GM19240 (cell line): ENCODE results near the gene PROKR2.

Experiments used
- DNase-seq: peaks from one replicate; pipeline ENCODE4 v3.0.0; 2011; ENCODE audit warnings: low spot score; ENCODE audit not compliant: insufficient read length

The PROKR2 gene

GRCh38 chr20:5316188-5317158 lies at the start of gene PROKR2:
Gene PROKR2 (minus strand): TSS chr20:5316954. CDS start chr20:5314369, 2,585 bp downstream.
- DNase-seq = no peak

- no peak for DNase-seq
Measured at GRCh38 chr20:5364997-5365597, 48.3 kb upstream of the PROKR2 start.

- DNase-seq = no peak
Measured at GRCh38 chr20:5364136-5364821, 47.5 kb upstream of the PROKR2 start.

GRCh38 chr20:5362771-5363170 lies 46.0 kb upstream of the PROKR2 start:
- no peak for DNase-seq

- no peak for DNase-seq
Measured at GRCh38 chr20:5361176-5361575, 44.4 kb upstream of the PROKR2 start.

- no peak for DNase-seq
Measured at GRCh38 chr20:5357946-5358345, 41.2 kb upstream of the PROKR2 start.

GRCh38 chr20:5356941-5357340 lies 40.2 kb upstream of the PROKR2 start:
- no peak for DNase-seq

- no peak for DNase-seq
Measured at GRCh38 chr20:5354901-5355300, 38.1 kb upstream of the PROKR2 start.

- no peak for DNase-seq
Measured at GRCh38 chr20:5353624-5354496, 37.1 kb upstream of the PROKR2 start.

- no peak for DNase-seq
Measured at GRCh38 chr20:5349448-5349847, 32.7 kb upstream of the PROKR2 start.

GRCh38 chr20:5342021-5342420 lies 25.3 kb upstream of the PROKR2 start:
- no peak for DNase-seq

- DNase-seq = no peak
Measured at GRCh38 chr20:5331340-5331739, 14.6 kb upstream of the PROKR2 start.

GRCh38 chr20:5328268-5328667 lies 11.5 kb upstream of the PROKR2 start:
- DNase-seq = no peak

GRCh38 chr20:5327356-5327755 lies 10.6 kb upstream of the PROKR2 start:
- no peak for DNase-seq

- DNase-seq = no peak
Measured at GRCh38 chr20:5315807-5316187, 957 bp downstream of the PROKR2 start.

GRCh38 chr20:5313916-5314315 lies 2.8 kb downstream of the PROKR2 start:
- DNase-seq = no peak

- DNase-seq = no peak
Measured at GRCh38 chr20:5312518-5312917, 4.2 kb downstream of the PROKR2 start.

GRCh38 chr20:5309971-5310370 lies 6.8 kb downstream of the PROKR2 start:
- DNase-seq = no peak

GRCh38 chr20:5298811-5299210 lies 17.9 kb downstream of the PROKR2 start:
- no peak for DNase-seq

- no peak for DNase-seq
Measured at GRCh38 chr20:5297280-5298004, 19.3 kb downstream of the PROKR2 start.
